ENCODE measurements around the gene MAST3. TPM values are rescaled to one million over a fixed set of nuclear protein-coding genes. Genes with fewer than 3 reads are reported as not detected.

The MAST3 gene
- polyA plus RNA-seq, 1 of the 3 experiments (the other 2 are of a cell fraction): 4.5 TPM

- Histone ChIP-seq H3K27ac (ENCODE audit: low read depth in 2 of 2, low read length in 1 of 2) (peak overlapping the region in 1 of 2 experiments; percentile 71; a peak in 1 of 4 replicates), H3K9me3 (no peaks in the 10 kb centered on the region), H3F3A (replicated peaks; ENCODE audit: insufficient read depth) (peaks cover 19% of the 10 kb centered on the region), H3K4me3 (ENCODE audit: low read depth in 2 of 2, low read length in 1 of 2) (no peak overlapping the region), H3K4me2 (no peak overlapping the region), H3K36me3 (replicated peaks in 1 of 2; ENCODE audit: control insufficient read depth in 1 of 2, insufficient read depth in 2 of 2, low read length in 1 of 2) (peaks cover 19 to 41% of the 10 kb centered on the region in 2 experiments), H3K79me2 (ENCODE audit: insufficient read depth) (peaks cover 28% of the 10 kb centered on the region), H3K9ac (no peak overlapping the region), H3K27me3 (ENCODE audit: insufficient read depth) (no peaks in the 10 kb centered on the region), H3K4me1 (ENCODE audit: control insufficient read depth in 1 of 2, insufficient read depth in 2 of 2, low read depth in 1 of 2, low read length in 1 of 2) (peaks cover 17 to 48% of the 10 kb centered on the region in 2 experiments; a peak in 2 of 4 replicates), H2AFZ (ENCODE audit: low read depth) (no peak overlapping the region), H4K20me1 (ENCODE audit: insufficient read depth) (no peaks in the 10 kb centered on the region), H3K9me2 (no peaks in the 10 kb centered on the region)
- WGBS (ENCODE audit: low lambda C conversion rate): 100% methylated on average over 6 of the region's 10 CpGs
- POLR2A ChIA-PET: no interaction called here
- DNase-seq: no peak
- CTCF ChIA-PET: interaction anchor here (0.6 to 4.5 kb wide), 20 partner anchors 8 to 259 kb away, joined by 3 to 26 read pairs (median 7); partner anchors contain the start of genes ARRDC2, MPV17L2, PIK3R2 and RAB3A
- TF ChIP-seq JUND (IDR thresholded peaks at IDR 0.05) (no peak), NFIC (IDR thresholded peaks at IDR 0.05; ENCODE audit: borderline replicate concordance) (no peak), POLR2AphosphoS5 (IDR thresholded peaks at IDR 0.05; ENCODE audit: low read depth, low read length) (no peak), FOXM1 (IDR thresholded peaks at IDR 0.05; ENCODE audit: low read depth) (no peak), CHD2 (IDR thresholded peaks at IDR 0.05; ENCODE audit: low read length, partially characterized antibody) (no peak), RAD21 (IDR thresholded peaks at IDR 0.05; ENCODE audit: low read length) (no peak), SIN3A (IDR thresholded peaks at IDR 0.05; ENCODE audit: borderline replicate concordance, low read depth, low read length) (no peak)
- TF ChIP-seq, protein P1, sequence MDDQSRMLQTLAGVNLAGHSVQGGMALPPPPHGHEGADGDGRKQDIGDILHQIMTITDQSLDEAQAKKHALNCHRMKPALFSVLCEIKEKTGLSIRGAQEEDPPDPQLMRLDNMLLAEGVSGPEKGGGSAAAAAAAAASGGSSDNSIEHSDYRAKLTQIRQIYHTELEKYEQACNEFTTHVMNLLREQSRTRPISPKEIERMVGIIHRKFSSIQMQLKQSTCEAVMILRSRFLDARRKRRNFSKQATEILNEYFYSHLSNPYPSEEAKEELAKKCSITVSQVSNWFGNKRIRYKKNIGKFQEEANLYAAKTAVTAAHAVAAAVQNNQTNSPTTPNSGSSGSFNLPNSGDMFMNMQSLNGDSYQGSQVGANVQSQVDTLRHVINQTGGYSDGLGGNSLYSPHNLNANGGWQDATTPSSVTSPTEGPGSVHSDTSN (IDR thresholded peaks at IDR 0.05): no peak
Measured at GRCh38 chr19:18159810-18160209, 62.2 kb downstream of the MAST3 start.

DNA sequence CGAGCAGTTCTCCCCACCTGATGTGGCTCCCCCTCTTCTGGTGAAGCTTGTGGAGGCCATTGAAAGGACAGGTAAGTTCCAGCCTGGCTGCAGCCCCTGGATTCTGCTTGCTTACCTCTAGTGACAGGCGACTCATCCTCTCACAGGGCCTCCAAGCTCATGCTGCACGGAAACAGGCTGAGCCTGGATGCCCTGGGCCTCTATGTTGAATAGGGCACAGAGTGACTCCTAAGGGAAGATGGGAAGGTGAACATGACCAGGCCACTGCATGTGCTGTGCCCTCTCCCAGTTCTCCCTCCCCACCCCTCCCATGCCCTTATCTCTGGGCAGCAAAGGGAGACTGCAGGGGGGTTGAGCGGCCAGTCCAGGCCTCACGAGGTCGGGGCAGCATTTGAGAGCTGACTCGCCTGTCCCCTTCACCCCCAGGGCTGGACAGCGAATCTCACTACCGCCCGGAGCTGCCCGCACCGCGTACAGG lies 63.0 kb downstream of the MAST3 start:
- WGBS (ENCODE audit: low lambda C conversion rate): 95% methylated on average over 6 of the region's 13 CpGs
- Histone ChIP-seq H3K36me3 (replicated peaks in 1 of 2; ENCODE audit: control insufficient read depth in 1 of 2, insufficient read depth in 2 of 2, low read length in 1 of 2) (peaks cover 20 to 43% of the 10 kb centered on the region in 2 experiments), H3K9me2 (no peaks in the 10 kb centered on the region), H3K27ac (ENCODE audit: low read depth in 2 of 2, low read length in 1 of 2) (peak overlapping the region in 1 of 2 experiments; percentile 71; a peak in 2 of 4 replicates), H3K9ac (peak overlapping the region; percentile 18; the same call in 1 of the 2 replicates), H3K4me1 (ENCODE audit: control insufficient read depth in 1 of 2, insufficient read depth in 2 of 2, low read depth in 1 of 2, low read length in 1 of 2) (peaks cover 17 to 44% of the 10 kb centered on the region in 2 experiments; a peak in 2 of 4 replicates), H2AFZ (ENCODE audit: low read depth) (no peak overlapping the region), H3F3A (replicated peaks; ENCODE audit: insufficient read depth) (peaks cover 21% of the 10 kb centered on the region), H3K4me3 (ENCODE audit: low read depth in 2 of 2, low read length in 1 of 2) (peak overlapping the region in 1 of 2 experiments; percentile 10; a peak in 1 of 4 replicates), H3K27me3 (ENCODE audit: insufficient read depth) (no peaks in the 10 kb centered on the region), H3K4me2 (peak overlapping the region; percentile 57; the same call in 1 of the 2 replicates), H3K9me3 (no peaks in the 10 kb centered on the region), H3K79me2 (ENCODE audit: insufficient read depth) (peaks cover 21% of the 10 kb centered on the region; the same call in 1 of the 2 replicates), H4K20me1 (ENCODE audit: insufficient read depth) (no peaks in the 10 kb centered on the region)
- TF ChIP-seq GATA2 (CRISPR knock-in tag; IDR thresholded peaks at IDR 0.05) (peak; percentile 57), TAF1 (IDR thresholded peaks at IDR 0.05; ENCODE audit: borderline replicate concordance, low read depth, low read length) (no peak), EP300 (IDR thresholded peaks at IDR 0.05; ENCODE audit: borderline replicate concordance in 1 of 2, low read depth in 1 of 2, low read length in 1 of 2) (no peak), CHD2 (IDR thresholded peaks at IDR 0.05; ENCODE audit: low read length, partially characterized antibody) (peak; percentile 26), MXI1 (IDR thresholded peaks at IDR 0.05; ENCODE audit: low read depth, low read length) (no peak), IRF3 (IDR thresholded peaks at IDR 0.05; ENCODE audit: low read depth, low read length) (no peak), SIN3A (IDR thresholded peaks at IDR 0.05; ENCODE audit: borderline replicate concordance, low read depth, low read length) (no peak)
- CTCF ChIA-PET: interaction anchor here (0.6 to 4.5 kb wide), 28 partner anchors 8 to 251 kb away, joined by 3 to 26 read pairs (median 6); partner anchors contain the start of genes ARRDC2, CCDC124, MPV17L2 and PIK3R2
- DNase-seq: peak; percentile 68
- POLR2A ChIA-PET: interaction anchor here (1.3 kb wide), 1 partner anchor 10 kb away, joined by 5 read pairs; no protein-coding TSS in a partner anchor
